ENCODE data around the gene B3GNT7. TPM values are rescaled to one million over a fixed set of nuclear protein-coding genes. Genes with fewer than 3 reads are reported as not detected.
A peak's percentile ranks its signal among the peaks of the same experiment; 100 is the strongest.
"Not testable (repeated sequence)": the region's sequence is repeated elsewhere in the genome, so short reads cannot be mapped to it uniquely, and the experiment has no call there.

B3GNT7 gene
- total RNA-seq, 1 experiment from 2014 or later = 0.57 TPM

GRCh38 chr2:231425811-231426703, 30.5 kb downstream of the B3GNT7 start:
- DNase-seq (ENCODE audit: low read depth) = peak; percentile 64

GRCh38 chr2:231427116-231427515, 31.6 kb downstream of the B3GNT7 start:
- DNase-seq (ENCODE audit: low read depth) = no peak

DNA sequence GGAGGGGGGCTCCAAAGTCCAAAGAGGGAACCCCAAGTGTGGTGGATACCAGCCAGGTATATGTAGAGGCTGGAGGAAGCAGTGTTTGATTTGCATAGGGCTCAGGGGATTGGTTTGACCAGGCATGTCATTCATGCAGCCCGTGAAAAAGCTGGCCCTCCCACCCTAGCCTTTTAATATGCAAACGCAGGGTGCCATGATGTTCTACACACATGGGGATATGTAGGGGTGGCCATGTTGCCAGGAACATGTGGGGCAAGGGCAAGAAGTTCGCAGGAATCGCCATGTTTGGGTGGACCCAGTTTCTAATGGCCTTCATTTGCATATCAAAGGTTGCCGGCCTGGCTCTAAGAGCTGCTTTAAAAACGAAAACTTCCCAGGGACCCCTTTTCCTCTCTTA, 33.6 kb downstream of the B3GNT7 start:
- DNase-seq (ENCODE audit: low read depth) = no peak

- no peak for DNase-seq (ENCODE audit: low read depth)
These were observed 34.4 kb downstream of the B3GNT7 start for GRCh38 chr2:231429901-231430300.

DNA sequence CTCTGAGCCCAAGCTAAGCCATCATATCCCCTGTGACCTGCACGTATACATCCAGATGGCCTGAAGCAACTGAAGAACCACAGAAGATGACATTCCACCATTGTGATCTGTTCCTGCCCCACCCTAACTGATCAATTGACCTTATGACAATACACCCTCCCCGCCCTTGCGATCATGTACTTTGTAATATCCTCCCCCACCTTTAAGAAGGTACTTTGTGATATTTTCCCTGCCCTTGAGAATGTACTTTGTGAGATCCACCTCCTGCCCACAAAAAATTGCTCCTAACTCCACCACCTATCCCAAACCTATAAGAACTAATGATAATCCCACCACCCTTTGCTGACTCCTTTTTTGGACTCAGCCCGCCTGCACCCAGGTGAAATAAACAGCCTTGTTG, 34.9 kb downstream of the B3GNT7 start:
- DNase-seq (ENCODE audit: low read depth) = not testable (repeated sequence)

DNA sequence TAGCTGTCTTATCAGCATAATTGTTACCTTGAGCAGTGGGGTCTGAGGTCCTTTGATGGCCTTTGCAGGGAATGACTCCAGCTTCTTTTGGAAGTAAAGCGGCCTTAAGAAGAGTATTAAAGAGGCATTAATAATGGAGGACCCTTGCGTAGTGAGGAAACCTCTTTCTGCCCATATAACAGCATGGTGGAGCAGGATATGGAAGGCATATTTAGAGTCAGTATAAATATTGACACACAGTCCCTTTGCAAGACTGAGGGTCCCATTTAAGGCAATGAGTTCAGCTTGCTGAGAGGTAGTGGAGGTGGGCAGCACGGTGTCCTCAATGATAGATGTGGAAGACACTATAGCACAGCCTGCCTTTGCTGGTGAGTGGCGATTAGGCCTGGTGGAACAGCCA, 36.1 kb downstream of the B3GNT7 start:
- DNase-seq (ENCODE audit: low read depth) = no peak

DNA sequence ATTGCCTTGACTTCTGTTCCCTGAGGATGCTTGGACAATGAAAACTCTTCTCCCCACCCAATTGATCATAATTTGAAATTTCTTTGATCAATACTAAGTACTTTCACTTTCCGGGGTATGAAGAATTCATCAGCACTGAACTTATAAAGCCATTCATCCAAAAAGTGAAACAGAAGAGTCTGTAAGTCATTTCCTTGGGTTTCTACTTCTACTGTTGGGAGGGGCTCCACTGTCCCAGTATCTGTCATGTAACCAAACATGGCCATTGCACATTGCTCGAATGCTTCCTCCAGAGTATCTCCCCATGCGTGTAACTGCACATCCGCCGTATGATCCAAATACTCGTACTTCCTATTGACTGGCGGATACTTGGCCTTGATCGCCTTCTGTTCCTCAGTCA, 38.5 kb downstream of the B3GNT7 start:
- no peak for DNase-seq (ENCODE audit: low read depth)

- DNase-seq (ENCODE audit: low read depth) = no peak
These were observed 41.4 kb downstream of the B3GNT7 start for GRCh38 chr2:231436957-231437356.

- no peak for DNase-seq (ENCODE audit: low read depth)
These were observed 54.1 kb downstream of the B3GNT7 start for GRCh38 chr2:231449503-231450054.

DNA sequence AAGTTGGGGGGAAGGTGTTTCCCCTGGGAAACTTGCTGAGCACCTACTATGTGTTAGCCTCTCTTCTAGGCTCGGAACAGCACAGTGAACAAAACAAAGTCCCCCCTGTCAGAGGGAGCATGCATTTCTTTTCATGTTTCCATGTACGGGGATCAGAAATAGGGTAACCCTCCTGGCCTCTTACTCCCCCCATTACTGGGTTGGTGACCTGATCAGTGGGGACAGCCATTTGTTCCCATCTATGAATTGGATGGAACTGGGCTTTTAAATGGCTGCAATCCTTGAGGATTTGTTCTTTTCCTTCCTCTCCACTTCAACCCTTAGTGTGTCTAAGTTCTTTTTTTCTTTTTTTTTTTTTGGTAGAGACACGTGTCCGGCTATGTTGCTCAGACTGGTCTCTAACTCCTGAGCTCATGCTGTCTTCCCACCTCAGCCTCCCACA, 55.1 kb downstream of the B3GNT7 start:
- DNase-seq (ENCODE audit: low read depth) = no peak

Other genes with a start within 250 kb of the B3GNT7 start
- 48.5 and 68.2 TPM in 2 replicates for gene ARMC9, start 197.1 kb upstream of the B3GNT7 start, total RNA-seq (2014; rRNA removed; shearing (Covaris generic))
- 69.2 and 141 TPM in 2 replicates for gene NCL, start 68.8 kb downstream of the B3GNT7 start, total RNA-seq (2014; rRNA removed; shearing (Covaris generic))
- gene NMUR1, start 134.7 kb downstream of the B3GNT7 start, total RNA-seq (2014; rRNA removed; shearing (Covaris generic)) = not detected in 2 replicates
- gene TEX44, start 197.2 kb downstream of the B3GNT7 start, total RNA-seq (2014; rRNA removed; shearing (Covaris generic)) = not detected in 2 replicates

Data from M059J (cell line).